Jurkat, Clone E6-1 (cell line): Measurements from ENCODE around the gene TMEM106A. TPM values are rescaled to one million over a fixed set of nuclear protein-coding genes. Genes with fewer than 3 reads are reported as not detected.
"Not testable (repeated sequence)": the region's sequence is repeated elsewhere in the genome, so short reads cannot be mapped to it uniquely, and the experiment has no call there.

Experiments
- DNase-seq: peaks from one replicate; pipeline ENCODE4 v3.0.0-alpha.2; 2011; ENCODE audit warnings: low read depth, low spot score
- H3K4me3 ChIP-seq: 2 replicates; pipeline ENCODE4 v1.5.1; 2011; ENCODE audit warnings: mild to moderate bottlenecking, low read length, control low read depth, moderate library complexity
- polyA plus RNA-seq: library from polyadenylated mRNA; unstranded; fragments of >200 nt; gene quantifications from one replicate; pipeline ENCODE4 v1.2.1, GENCODE V29; 2012; ENCODE audit warnings: missing spikeins; ENCODE audit not compliant: insufficient read length, insufficient read depth

TMEM106A gene, protein sequence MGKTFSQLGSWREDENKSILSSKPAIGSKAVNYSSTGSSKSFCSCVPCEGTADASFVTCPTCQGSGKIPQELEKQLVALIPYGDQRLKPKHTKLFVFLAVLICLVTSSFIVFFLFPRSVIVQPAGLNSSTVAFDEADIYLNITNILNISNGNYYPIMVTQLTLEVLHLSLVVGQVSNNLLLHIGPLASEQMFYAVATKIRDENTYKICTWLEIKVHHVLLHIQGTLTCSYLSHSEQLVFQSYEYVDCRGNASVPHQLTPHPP
- polyA plus RNA-seq, result 5.7 TPM

DNA sequence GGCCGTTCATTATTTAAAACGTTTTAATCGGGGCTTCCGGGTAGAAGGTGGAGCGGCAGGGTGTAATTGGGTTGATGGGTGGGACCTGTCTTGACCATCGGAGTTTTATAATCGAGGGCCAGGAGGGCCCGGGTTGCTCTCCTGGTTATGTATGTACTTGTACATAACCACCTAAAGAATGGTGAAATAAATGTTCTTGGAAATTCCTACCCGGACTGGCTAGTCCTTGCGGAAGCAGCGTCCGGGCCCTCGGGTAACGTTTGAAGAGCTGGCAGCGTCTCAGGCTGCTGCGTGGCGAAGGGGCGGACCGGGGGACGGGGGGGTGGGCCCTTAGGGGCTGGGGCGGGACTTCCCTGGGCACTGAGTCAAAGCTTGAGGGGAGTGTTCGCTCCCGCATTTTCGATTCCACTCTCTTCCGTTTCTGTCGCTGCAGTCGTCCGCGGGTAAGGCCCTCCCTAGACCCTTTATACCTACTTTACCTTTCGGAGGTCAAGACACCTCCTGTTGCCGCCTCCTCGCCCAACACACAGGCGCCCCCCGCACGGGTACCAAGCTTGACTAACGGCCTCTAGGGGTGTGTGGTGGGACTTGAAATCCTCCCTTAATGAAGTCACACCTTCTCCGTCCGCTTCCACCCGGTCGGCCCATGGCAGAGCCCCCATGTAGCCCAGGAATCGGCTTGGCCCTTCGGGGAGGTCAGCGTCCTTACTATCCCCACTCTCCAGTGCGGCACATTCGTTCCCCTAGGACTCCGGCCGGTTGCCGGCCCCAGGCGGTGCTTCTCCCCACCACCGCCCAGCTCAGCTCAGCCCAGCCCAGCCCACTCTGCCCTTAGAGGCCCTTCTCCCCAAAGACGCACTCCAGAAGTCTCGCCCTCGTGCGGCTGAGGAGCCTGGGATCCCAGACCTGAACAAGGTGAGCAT, at the start of gene TMEM106A:
Gene TMEM106A, plus strand, starts transcription at position 396 of the 923 bp plus-strand sequence. CDS start 1,167 bp downstream, outside the sequence.
- peak within 1 kb of the TSS; percentile 75 for H3K4me3 ChIP-seq
- peak; percentile 66 for DNase-seq

DNA sequence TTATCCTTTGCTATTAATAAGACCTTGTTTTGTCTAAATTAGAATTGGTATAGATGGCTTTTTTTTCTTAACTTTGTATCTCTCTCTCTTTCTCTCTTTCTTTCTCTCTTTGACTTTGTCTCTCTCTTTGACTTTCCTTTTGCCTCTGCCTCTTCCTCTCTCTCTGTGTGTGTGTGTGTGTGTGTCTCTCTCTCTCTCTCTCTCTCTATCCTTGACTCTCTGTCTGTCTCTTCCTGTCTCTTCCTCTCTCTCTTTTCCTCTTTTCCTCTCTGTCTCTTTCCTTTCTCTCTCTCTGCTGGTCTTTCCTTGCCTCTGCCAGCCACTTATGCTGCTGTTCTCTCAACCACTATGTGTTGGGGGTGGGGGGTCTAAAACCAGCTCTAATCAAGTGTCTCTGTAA, 45.7 kb upstream of the TMEM106A start:
- not testable (repeated sequence) for DNase-seq, H3K4me3 ChIP-seq

DNA sequence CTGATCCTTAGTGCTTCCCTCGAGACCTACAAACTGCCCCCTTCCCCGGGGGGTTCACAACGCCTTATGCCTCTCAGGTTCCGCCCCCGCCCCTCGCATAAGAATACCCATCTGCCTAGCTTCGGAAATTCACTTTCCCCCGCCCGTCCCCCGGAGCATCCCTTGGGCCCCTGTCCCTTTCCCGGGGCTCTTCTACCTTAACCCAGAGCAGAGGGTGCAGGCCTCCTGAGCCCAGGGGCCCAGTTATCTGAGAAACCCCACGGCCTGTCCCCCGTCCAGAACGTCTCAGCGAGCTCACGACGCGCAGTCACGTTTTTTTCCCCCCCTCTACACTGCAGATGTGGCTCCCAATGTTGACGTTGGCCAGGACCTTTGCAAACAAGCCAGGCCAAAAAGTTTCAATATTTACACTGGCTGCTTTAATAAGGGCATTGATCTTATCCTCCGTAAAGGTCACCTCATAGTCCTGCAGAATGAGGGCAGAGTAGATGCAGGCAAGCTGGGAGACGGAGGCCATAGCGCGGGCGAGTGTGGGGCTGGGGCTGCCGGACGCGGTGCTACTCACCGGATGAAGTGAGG, 42.0 kb upstream of the TMEM106A start:
- H3K4me3 ChIP-seq, result peak overlapping the region; percentile 78
- no peak for DNase-seq

DNA sequence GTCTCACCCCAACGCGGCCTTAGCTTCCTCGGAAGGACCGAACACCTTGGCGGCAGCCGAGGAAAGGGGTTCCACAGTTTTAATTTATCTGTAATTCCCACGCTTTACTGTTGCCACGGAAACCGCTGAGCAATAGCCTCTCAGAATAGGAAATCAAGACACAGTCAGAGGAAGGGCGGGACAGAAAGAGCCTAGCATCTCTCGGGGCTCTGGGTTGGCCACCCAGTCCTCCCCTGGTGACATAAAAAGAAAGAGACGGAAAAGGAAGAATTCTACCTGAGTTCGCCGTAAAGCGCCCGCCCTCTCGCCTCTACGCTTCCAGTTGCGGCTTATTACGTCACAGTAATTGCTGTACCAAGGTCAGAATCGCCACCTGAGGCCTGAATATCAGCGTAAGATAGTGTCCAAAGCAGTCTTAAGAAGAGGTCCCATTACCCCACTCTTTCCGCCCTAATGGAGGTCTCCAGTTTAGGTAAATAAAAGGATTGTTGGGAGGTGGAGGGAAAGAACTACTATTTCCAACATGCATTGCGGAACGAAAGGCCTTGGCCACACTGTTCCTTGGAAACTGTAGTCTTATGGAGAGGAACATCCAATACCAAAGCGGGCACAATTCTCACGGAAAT, 41.4 kb upstream of the TMEM106A start:
- peak overlapping the region; percentile 78 for H3K4me3 ChIP-seq
- DNase-seq, result peak; percentile 94

DNA sequence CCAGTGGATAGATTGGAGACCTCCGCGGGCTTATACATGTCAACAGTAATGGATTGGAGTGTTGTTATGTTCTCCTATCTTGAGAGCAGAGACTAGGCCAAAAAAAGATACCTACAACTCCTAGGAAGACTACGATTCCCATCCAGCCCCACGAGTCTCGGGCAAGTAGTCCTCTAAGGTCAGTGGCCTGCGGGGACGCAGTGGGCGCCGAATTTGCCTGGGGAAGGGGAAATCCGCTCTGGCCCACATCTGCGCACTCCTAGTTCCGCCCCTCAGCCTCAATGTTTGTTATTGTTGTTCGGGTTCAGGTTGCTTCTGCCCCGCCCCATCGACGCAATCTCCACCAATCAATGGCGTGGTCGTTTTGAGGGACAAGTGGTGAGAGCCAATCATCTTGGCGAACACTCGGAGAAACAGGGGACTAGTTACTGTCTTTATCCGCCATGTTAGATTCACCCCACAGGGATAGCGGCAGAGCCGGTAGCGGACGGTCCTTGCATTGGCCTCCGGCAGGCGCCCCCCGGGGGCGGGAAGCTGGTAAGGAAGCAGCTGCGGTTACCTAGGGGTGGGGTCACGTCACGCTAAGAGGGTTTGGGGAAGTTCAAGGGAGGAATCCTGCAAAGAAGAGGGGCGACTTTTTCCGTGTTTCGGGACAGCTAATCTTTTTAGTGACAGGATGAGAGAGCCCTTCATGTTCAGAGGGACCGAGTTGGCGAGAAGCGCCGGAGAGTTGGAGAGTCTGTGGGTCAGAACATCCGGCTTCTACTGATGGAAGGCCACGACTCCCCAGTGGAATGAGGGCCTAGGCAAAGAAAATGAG, 40.7 kb upstream of the TMEM106A start, which contains the start of gene NBR1:
Gene NBR1, plus strand, starts transcription at position 449 of the 820 bp plus-strand sequence. CDS start 4,586 bp downstream, outside the sequence.
- peak; percentile 99 for DNase-seq
- peak within 1 kb of the TSS; percentile 78 for H3K4me3 ChIP-seq

DNA sequence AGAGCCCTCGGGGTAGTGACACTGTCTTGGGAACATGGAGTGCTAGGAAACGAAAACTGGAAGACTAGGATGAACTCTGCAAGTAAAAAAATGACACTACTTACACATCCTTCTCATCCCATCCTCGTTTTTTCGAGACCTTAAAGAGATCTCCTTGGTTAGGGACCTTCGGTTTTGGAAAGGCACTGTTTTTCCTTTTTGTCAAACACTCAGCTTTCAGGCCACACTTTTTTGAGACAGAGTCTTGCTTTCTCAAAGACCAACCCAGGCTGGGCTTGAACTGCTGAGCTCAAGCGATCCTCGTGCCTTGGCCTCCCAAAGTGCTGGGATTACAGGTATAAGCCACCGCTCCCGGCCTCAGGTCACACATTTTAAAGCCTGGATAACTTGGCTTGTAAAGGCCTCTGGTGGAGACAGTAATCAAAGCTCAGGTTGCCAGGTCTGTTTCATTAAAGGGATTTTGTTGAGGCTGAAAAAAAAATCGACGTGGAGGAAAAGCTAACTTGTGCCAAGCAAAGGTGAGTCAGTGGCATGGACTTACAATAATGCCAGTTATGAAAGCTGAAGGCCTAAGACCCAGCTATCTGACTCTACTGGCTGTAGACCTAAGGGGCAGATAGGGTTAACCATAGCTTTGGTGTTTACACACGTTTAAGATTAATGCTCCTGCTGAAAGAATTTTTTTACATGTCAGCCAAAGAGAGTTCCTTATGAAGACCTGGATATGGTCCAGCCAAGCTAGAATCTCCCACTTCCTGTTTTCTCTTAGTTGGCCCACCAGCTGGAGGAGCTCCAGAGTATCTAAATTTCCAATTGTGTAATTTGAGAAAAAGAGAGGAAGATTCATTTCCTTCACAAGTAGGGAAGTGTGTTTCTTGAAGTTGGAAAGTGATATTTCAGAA, 39.8 kb upstream of the TMEM106A start:
- no peak for DNase-seq
- peak overlapping the region; percentile 78 for H3K4me3 ChIP-seq

DNA sequence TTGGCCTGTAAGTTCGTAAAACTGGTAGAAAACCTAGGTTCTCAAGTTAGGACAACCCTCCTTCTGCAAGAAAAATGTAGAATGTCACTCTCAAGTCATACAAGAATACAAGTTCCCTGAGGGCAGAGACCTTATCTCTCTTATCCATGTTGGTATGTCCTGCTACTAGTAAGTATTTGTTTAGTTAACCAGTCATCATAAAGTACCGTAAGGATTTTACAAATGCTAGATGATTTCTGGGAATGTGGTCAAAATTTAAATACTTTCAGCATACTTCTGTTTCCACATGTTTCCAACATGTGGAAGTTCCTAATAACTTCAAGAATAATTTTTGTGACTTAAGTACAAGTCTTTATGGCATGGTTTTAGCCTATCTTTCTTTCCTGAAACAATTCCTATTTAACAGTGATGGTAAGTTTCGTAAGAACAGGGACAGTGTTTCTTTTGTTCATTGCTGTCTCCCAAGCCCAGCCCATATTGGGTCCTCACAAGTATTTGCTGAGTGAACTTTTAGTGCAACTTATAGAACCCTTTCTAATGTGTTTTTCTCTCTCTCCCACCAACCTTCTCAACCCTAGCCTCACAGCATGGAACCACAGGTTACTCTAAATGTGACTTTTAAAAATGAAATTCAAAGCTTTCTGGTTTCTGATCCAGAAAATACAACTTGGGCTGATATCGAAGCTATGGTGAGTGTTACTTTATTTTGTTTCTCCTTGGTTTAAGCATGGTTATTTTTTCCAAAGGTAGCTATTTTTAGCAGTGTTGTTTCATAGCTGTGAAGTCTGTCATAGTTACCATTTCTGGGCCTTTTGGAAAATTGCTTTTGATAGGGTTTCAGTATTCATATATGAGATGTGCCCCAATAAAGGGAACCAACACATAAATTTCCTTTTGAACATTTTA, 36.2 kb upstream of the TMEM106A start:
- no peak for DNase-seq
- no peak overlapping the region for H3K4me3 ChIP-seq

DNA sequence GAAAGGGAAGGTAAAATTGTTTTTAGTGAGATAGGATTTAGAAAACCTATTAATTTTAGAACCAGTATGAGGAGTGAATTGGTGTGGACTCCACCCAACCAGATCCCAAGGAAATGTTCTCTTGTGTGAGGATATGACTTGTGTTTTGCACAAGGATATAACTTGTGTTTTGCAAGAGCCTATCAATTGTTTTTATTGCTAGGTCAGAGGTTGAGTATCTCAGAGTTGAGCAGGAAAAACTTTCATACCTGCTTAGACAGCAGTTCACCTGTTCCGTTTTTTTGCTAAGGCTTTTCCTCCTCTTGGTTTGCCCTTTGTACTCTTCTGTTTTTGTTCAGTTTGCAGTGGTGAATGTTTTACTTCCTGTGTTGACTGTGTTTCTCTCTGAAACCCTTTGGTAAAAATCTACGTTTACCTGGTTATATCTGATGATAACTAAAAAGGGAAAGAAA, 35.5 kb upstream of the TMEM106A start:
- H3K4me3 ChIP-seq, result no peak overlapping the region
- DNase-seq, result no peak

DNA sequence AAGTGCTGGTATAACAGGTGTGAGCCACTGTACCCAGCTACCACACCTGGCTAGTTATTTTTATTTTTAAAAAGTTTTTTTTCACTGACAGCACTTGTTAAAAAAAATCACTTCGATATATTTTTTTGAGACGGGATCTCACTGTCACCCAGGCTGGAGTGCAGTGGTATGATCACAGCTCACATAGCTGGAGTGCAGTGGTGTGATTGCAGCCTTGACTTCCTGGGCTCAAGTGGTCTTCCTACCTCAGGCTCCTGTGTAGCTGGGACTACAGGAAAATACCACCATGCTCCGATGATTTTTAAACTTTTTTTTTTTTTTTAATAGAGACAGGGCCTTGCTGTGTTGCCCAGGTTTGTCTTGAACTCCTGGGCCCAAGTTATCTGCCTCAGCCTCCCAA, 27.8 kb upstream of the TMEM106A start:
- DNase-seq, result no peak
- H3K4me3 ChIP-seq, result no peak overlapping the region

DNA sequence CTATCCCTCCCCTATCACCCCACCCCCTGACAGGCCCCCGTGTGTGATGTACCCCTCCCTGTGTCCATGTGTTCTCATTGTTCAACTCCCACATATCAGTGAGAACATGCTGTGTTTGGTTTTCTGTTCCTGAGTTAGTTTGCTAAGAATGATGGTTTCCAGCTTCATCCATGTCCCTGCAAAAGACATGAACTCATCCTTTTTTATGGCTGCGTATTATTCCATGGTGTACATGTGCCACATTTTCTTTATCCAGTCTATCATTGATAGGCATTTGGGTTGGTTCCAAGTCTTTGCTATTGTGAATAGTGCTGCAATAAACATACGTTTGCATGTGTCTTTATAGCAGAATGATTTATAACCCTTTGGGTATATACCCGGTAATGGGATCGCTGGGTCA, 25.0 kb upstream of the TMEM106A start:
- not testable (repeated sequence) for H3K4me3 ChIP-seq, DNase-seq

DNA sequence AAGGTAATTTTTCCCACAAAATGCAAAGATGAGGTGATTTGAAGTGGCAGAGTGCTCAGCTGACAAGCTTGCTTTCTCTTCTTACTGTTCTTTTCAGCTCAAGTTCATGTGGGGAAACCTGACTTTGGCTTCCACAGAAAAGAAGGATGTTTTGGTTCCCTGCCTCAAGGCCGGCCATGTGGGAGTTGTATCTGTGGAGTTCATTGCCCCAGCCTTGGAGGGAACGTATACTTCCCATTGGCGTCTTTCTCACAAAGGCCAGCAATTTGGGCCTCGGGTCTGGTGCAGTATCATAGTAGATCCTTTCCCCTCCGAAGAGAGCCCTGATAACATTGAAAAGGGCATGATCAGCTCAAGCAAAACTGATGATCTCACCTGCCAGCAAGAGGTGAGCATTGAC, 18.4 kb upstream of the TMEM106A start:
- H3K4me3 ChIP-seq, result no peak overlapping the region
- no peak for DNase-seq

DNA sequence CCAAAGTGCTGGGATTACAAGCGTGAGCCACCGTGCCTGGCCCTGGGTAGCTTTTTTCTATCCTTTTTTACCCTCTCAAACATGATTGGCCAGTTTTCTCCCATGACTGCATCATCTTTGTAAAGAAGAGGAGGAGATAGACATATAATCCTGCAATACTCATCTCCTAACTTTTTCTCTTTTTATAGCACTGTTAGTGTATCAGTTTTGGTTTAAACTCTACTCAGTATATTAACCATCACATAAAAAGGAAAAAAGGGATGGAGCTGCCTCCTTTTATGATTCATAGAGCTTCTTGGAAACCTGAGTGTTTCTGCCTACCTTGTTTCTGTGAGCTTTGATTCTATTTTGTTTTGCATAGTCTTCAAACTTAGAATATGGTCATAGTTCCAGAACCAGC, 12.0 kb upstream of the TMEM106A start:
- no peak for DNase-seq
- no peak overlapping the region for H3K4me3 ChIP-seq

DNA sequence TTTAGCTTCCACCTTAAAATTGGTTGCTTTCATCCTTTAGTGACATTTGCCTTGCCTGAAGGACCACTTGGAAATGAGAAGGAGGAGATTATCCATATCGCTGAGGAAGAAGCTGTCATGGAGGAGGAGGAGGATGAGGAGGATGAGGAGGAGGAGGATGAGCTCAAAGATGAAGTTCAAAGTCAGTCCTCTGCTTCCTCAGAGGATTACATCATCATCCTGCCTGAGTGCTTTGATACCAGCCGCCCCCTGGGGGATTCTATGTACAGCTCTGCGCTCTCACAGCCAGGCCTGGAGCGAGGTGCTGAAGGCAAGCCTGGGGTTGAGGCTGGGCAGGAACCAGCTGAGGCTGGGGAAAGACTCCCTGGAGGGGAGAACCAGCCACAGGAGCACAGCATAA, 11.5 kb upstream of the TMEM106A start:
- peak; percentile 32 for DNase-seq
- H3K4me3 ChIP-seq, result no peak overlapping the region

DNA sequence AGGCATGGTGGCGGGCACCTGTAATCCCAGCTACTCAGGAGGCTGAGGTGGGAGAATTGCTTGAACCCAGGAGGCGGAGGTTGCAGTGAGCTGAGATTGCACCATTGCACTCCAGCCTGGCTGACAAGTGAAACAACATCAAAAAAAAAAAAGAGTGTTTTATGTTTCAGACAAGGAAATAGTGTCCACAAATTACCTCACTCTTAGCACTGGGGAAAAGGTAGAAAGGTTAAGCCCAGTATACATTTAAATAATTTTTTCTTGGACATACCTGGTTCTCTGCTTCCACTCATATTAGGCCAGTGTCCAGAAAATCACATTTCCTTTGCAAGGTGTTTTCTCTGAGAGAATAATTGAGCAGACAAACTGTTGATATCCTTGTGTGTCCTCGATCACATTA, 8.7 kb upstream of the TMEM106A start:
- not testable (repeated sequence) for DNase-seq, H3K4me3 ChIP-seq

DNA sequence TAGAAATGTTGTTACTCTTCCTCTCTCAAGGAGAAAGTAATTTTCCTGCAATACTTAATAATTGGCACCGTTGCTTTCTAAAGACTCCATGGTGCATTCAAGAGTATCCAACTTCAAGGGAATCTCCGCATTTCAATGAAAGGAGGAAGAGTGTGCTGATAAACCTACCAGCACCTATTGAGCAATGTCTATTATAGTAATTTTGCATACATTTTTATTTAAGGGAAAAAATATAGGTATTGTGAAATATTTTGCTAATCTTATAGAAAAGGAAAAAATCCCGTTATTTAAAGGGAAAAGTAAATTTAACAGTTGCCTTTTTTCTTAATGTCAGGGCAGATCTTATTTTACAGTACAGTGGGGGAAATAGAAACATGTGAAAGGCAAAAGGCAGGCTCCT, 1.1 kb upstream of the TMEM106A start:
- DNase-seq, result no peak
- H3K4me3 ChIP-seq, result peak overlapping the region; percentile 75

DNA sequence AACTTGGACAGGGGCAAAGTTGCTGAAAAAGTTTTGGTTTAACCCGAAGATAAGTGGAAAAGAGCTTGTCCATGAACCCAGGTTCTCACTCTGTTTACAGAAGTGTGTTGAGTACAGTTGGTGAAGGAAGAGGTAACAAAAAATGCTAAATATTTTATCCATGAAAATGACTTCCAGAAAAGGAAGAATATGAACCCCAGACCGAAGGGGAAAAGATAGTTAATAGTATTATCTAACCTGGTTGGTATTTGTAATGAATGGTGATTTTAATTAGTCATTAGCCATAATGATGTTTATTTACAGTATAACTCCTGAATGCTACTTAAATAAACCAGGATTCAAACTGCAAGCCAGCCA, 574 bp upstream of the TMEM106A start:
- no peak for DNase-seq
- H3K4me3 ChIP-seq, result peak overlapping the region; percentile 75
